Fibroblast of villous mesenchyme (primary cell): ENCODE data around the gene IER5L. TPM values are rescaled to one million over a fixed set of nuclear protein-coding genes. Genes with fewer than 3 reads are reported as not detected.

Experiments used
- DNase-seq: peaks from one replicate; pipeline ENCODE4 v3.0.0-alpha.2; 2010; ENCODE audit warnings: low read depth
- H3K4me3 ChIP-seq: 2 replicates; pipeline ENCODE4 v1.5.1; 2011; ENCODE audit warnings: low read depth, mild to moderate bottlenecking, low read length
- CTCF ChIP-seq: IDR thresholded peaks from 2 replicates; pipeline ENCODE4 v1.5.1; 2012; ENCODE audit warnings: low read depth, mild to moderate bottlenecking, low read length; ENCODE audit not compliant: insufficient read depth
- total RNA-seq: library from RNA; depleted of rRNA; stranded (reverse); fragments of >200 nt; gene quantifications from 2 replicates; pipeline ENCODE4 v1.2.3, GENCODE V29; 2012

Gene IER5L
- total RNA-seq, 1 donor: 60.5 TPM

GRCh38 chr9:129140397-129141065 is 37.5 kb downstream of the IER5L start:
- DNase-seq: peak; percentile 67

GRCh38 chr9:129139993-129140396 is 38.1 kb downstream of the IER5L start:
- peak overlapping the region; percentile 58 for H3K4me3 ChIP-seq
- TF ChIP-seq CTCF: no peak
- peak; percentile 100 for DNase-seq

More at GRCh38 chr9:129140397-129141065, 37.5 kb downstream of the IER5L start:
- H3K4me3 ChIP-seq: peak overlapping the region; percentile 58
- TF ChIP-seq CTCF: no peak

- peak; percentile 88 for DNase-seq
- peak; percentile 89 for TF ChIP-seq CTCF
Measured at GRCh38 chr9:129139233-129139992, 38.6 kb downstream of the IER5L start.

GRCh38 chr9:129138476-129139232 is 39.4 kb downstream of the IER5L start:
- H3K4me3 ChIP-seq: no peak overlapping the region
- no peak for TF ChIP-seq CTCF
- peak; percentile 42 for DNase-seq

More at GRCh38 chr9:129139233-129139992, 38.6 kb downstream of the IER5L start:
- peak overlapping the region; percentile 37 for H3K4me3 ChIP-seq

DNA sequence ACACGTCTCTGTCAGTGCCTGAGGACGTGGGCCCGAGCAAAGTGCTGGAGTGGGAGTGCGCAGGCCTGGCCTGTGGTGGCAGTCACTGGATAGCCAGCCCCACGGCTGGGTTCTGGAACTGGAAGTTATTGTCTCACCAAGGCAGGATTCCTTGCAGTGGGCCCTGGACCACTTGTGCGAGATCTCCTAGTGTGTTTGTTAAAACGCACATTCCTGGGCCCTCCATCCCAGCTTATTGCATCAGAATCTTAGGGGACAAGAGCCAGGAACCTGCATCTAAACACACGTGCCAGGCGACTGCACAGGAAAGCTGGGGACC is 40.0 kb downstream of the IER5L start:
- H3K4me3 ChIP-seq: no peak overlapping the region
- no peak for TF ChIP-seq CTCF
- no peak for DNase-seq

- no peak for TF ChIP-seq CTCF
- no peak for DNase-seq
Measured at GRCh38 chr9:129137292-129138143, 40.5 kb downstream of the IER5L start.

More at GRCh38 chr9:129137292-129138143, 40.5 kb downstream of the IER5L start:
- no peak overlapping the region for H3K4me3 ChIP-seq
